SK-N-SH (cell line): ENCODE measurements around the gene NPAS1. TPM values are rescaled to one million over a fixed set of nuclear protein-coding genes. Genes with fewer than 3 reads are reported as not detected.

Source experiments
- CTCF ChIA-PET: fragments of 300-600, 350-600 bp; formaldehyde crosslinking; extraction: SDS; loops from one replicate; lab custom pipeline; 2021; lab: Yijun Ruan, JAX
- POLR2A ChIA-PET: fragments of 350-600 bp; sonication (Branson Sonifier 250); formaldehyde crosslinking; extraction: SDS; loops from one replicate; lab custom pipeline; 2020; ENCODE audit warnings: antibody characterized with exemption, inconsistent platforms; lab: Yijun Ruan, JAX
- DNase-seq: peaks from one replicate; pipeline ENCODE4 v3.0.0; 2012
- H2AFZ ChIP-seq: fragments of 200-600 bp; sonication (generic); 2 replicates; pipeline ENCODE4 v1.8.1; 2016; ENCODE audit warnings: antibody characterized with exemption, mild to moderate bottlenecking, low read depth
- H3F3A ChIP-seq: fragments of 200-600 bp; sonication (generic); replicated peaks from 2 replicates; pipeline ENCODE3; 2016; ENCODE audit warnings: antibody characterized with exemption, mild to moderate bottlenecking; ENCODE audit not compliant: insufficient read depth
- H3K27ac ChIP-seq, 2 experiments: fragments of 200-500 bp in 1 of 2; fragments of 200-600 bp in 1 of 2; sonication (Bioruptor generic) in 1 of 2; sonication (generic), shearing (Covaris generic) in 1 of 2; 2 replicates each; pipeline versions ENCODE4 v1.5.1 to v1.6.1; 2014 to 2016; ENCODE audit warnings: low read depth in 2 of 2, inconsistent platforms in 1 of 2, low read length in 1 of 2, mild to moderate bottlenecking in 1 of 2, mixed read lengths in 1 of 2
- H3K27me3 ChIP-seq: fragments of 200-600 bp; sonication (generic), shearing (Covaris generic); 2 replicates; pipeline ENCODE4 v1.6.1; 2016; ENCODE audit warnings: mixed run types; ENCODE audit not compliant: insufficient read depth
- H3K36me3 ChIP-seq, 2 experiments: fragments of 200-500 bp in 1 of 2; fragments of 200-600 bp in 1 of 2; sonication (Bioruptor generic) in 1 of 2; sonication (generic) in 1 of 2; replicated peaks in 1 of 2; 2 replicates each; pipeline versions ENCODE3 to v1.5.1; 2014 to 2016; ENCODE audit warnings: low read length in 1 of 2, mild to moderate bottlenecking in 1 of 2; ENCODE audit not compliant: insufficient read depth in 2 of 2, control insufficient read depth in 1 of 2
- H3K4me1 ChIP-seq, 2 experiments: fragments of 200-500 bp in 1 of 2; fragments of 200-600 bp in 1 of 2; sonication (Bioruptor generic) in 1 of 2; sonication (generic), shearing (Covaris generic) in 1 of 2; 2 replicates each; pipeline versions ENCODE4 v1.5.1 to v1.6.1; 2014 to 2016; ENCODE audit warnings: low read depth in 1 of 2, low read length in 1 of 2, mixed run types in 1 of 2; ENCODE audit not compliant: insufficient read depth in 2 of 2, control insufficient read depth in 1 of 2
- H3K4me2 ChIP-seq: fragments of 200-600 bp; sonication (generic), shearing (Covaris generic); 2 replicates; pipeline ENCODE4 v1.6.1; 2017; ENCODE audit warnings: mixed run types
- H3K4me3 ChIP-seq, 2 experiments: fragments of 200-500 bp in 1 of 2; fragments of 200-600 bp in 1 of 2; sonication (Bioruptor generic) in 1 of 2; sonication (generic), shearing (Covaris generic) in 1 of 2; 2 replicates each; pipeline versions ENCODE4 v1.5.1 to v1.8.1; 2014 to 2016; ENCODE audit warnings: low read depth in 2 of 2, inconsistent platforms in 1 of 2, low read length in 1 of 2, mild to moderate bottlenecking in 1 of 2, mixed read lengths in 1 of 2, moderate library complexity in 1 of 2
- H3K79me2 ChIP-seq: fragments of 200-600 bp; sonication (generic); 2 replicates; pipeline ENCODE4 v1.8.1; 2017; ENCODE audit warnings: mild to moderate bottlenecking; ENCODE audit not compliant: insufficient read depth
- H3K9ac ChIP-seq: fragments of 200-600 bp; sonication (generic); 2 replicates; pipeline ENCODE4 v1.6.1; 2017; ENCODE audit warnings: mixed run types
- H3K9me2 ChIP-seq: fragments of 200-600 bp; sonication (generic); 2 replicates; pipeline ENCODE4 v1.6.1; 2017; ENCODE audit warnings: mixed run types
- H3K9me3 ChIP-seq: fragments of 200-600 bp; sonication (generic); 2 replicates; pipeline ENCODE4 v1.6.1; 2017; ENCODE audit warnings: mixed run types, mild to moderate bottlenecking, moderate library complexity
- H4K20me1 ChIP-seq: fragments of 200-600 bp; sonication (generic); 2 replicates; pipeline ENCODE4 v1.6.1; 2017; ENCODE audit warnings: mild to moderate bottlenecking, mixed run types; ENCODE audit not compliant: insufficient read depth
- EP300 ChIP-seq, 2 experiments: IDR thresholded peaks; 2 replicates each; pipeline versions ENCODE4 v1.4.0 to v1.6.1; 2012; ENCODE audit warnings: borderline replicate concordance in 1 of 2, low read depth in 1 of 2, low read length in 1 of 2
- EZH2phosphoT487 ChIP-seq: fragments of 200-600 bp; sonication (generic); IDR thresholded peaks from 2 replicates; pipeline ENCODE4 v1.6.1; 2017; ENCODE audit warnings: low read depth, mixed run types, mild to moderate bottlenecking, antibody characterized with exemption, moderate library complexity, borderline replicate concordance
- FOXM1 ChIP-seq: IDR thresholded peaks from 2 replicates; pipeline ENCODE4 v1.4.0; 2012; ENCODE audit warnings: low read depth, mild to moderate bottlenecking
- SMC3 ChIP-seq: IDR thresholded peaks from 2 replicates; pipeline ENCODE4 v1.6.1; 2012; ENCODE audit warnings: low read depth, low read length, improper control_type of control experiment
- TCF12 ChIP-seq: IDR thresholded peaks from 2 replicates; pipeline ENCODE4 v1.4.0; 2012
- WGBS: methylation state at CpG from one replicate; pipeline ENCODE4 v1.1.6; 2017; ENCODE audit warnings: low lambda C conversion rate; 5-methylcytosine and 5-hydroxymethylcytosine counted together
- polyA plus RNA-seq, 3 experiments: library from polyadenylated mRNA; depleted of rRNA; stranded (reverse); fragments of >200 nt; gene quantifications; 2 replicates each; pipeline ENCODE4 v1.2.3, GENCODE V29; 2012
- TF ChIP-seq, protein P1 (sequence below): IDR thresholded peaks from 2 replicates; pipeline ENCODE4; 2012
- TF ChIP-seq, protein P2 (sequence below): fragments of 150-350 bp; IDR thresholded peaks from 2 replicates; pipeline ENCODE4 v1.6.1; 2016; ENCODE audit warnings: mild to moderate bottlenecking, low read depth, low read length
- TF ChIP-seq, protein P3 (sequence below): IDR thresholded peaks from 2 replicates; pipeline ENCODE4 v1.4.0; 2012; ENCODE audit warnings: low read depth
- TF ChIP-seq, protein P4 (sequence below): IDR thresholded peaks from 2 replicates; pipeline ENCODE4 v1.4.0; 2012; ENCODE audit warnings: low read depth, borderline replicate concordance

Gene NPAS1
- polyA plus RNA-seq, 1 of the 3 experiments (the other 2 are of a cell fraction): 1.1 TPM

DNA sequence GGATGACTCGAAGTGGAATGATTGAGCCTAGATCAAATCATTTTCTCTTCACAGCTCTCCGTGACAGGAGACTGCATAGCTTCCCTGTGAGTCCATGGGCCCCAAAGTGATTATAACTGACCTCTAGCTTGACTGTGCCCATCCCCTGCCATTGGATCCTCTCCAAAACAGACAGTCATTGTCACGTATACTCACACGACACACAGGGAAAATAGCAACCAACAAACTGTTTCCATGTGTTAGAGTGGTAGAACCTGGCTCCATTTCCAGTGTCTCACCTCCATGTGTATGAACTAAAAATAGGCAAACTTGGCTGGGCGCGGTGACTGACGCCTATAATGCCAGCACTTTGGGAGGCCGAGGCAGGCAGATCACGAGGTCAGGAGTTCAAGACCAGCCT, 48.8 kb upstream of the NPAS1 start (continued):
- TF ChIP-seq, protein P1, sequence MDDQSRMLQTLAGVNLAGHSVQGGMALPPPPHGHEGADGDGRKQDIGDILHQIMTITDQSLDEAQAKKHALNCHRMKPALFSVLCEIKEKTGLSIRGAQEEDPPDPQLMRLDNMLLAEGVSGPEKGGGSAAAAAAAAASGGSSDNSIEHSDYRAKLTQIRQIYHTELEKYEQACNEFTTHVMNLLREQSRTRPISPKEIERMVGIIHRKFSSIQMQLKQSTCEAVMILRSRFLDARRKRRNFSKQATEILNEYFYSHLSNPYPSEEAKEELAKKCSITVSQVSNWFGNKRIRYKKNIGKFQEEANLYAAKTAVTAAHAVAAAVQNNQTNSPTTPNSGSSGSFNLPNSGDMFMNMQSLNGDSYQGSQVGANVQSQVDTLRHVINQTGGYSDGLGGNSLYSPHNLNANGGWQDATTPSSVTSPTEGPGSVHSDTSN: no peak; the same call in 1 of the 2 replicates
- peak; percentile 56; the same call in 1 of the 2 replicates for TF ChIP-seq TCF12
- TF ChIP-seq, protein P2, sequence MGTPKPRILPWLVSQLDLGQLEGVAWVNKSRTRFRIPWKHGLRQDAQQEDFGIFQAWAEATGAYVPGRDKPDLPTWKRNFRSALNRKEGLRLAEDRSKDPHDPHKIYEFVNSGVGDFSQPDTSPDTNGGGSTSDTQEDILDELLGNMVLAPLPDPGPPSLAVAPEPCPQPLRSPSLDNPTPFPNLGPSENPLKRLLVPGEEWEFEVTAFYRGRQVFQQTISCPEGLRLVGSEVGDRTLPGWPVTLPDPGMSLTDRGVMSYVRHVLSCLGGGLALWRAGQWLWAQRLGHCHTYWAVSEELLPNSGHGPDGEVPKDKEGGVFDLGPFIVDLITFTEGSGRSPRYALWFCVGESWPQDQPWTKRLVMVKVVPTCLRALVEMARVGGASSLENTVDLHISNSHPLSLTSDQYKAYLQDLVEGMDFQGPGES: no peak

DNA sequence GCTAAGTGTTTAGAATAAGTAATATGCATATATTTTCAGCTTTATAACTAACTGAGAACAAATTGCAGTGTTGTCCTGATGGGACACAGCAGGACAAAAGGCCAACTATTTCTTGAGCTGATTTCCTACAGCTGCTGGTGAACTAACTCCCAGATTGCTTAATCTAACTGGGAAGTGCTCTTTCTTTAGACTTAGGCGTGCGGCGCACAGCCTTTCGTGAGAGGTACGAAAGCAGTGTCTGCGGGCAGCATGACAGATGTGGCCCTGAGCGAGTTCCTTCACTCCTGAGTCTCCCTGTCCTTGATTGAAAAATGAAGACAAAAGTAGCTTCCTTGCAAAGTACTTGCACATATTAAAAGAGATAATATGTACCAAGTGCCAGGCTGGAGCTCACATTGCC, 47.3 kb upstream of the NPAS1 start:
- Histone ChIP-seq H3K9me3 (no peaks in the 10 kb centered on the region), H3K36me3 (peaks cover 0 to 5% of the 10 kb centered on the region in 2 experiments), H2AFZ (no peak overlapping the region), H3K4me3 (no peak overlapping the region), H3K9ac (no peak overlapping the region), H3F3A (peaks cover 47% of the 10 kb centered on the region), H3K79me2 (peaks cover 62% of the 10 kb centered on the region), H3K9me2 (no peaks in the 10 kb centered on the region), H3K4me2 (no peak overlapping the region), H3K4me1 (peaks cover 21 to 43% of the 10 kb centered on the region in 2 experiments), H3K27me3 (no peaks in the 10 kb centered on the region), H3K27ac (no peak overlapping the region), H4K20me1 (peaks cover 4% of the 10 kb centered on the region; the same call in 1 of the 2 replicates)
- 94% methylated on average over 7 of the region's 7 CpGs for WGBS
- CTCF ChIA-PET: interaction anchor here (1.0 to 3.9 kb wide), 3 partner anchors 9 to 111 kb away, joined by 3 to 14 read pairs (median 4); no protein-coding TSS in a partner anchor
- TF ChIP-seq, protein P3, sequence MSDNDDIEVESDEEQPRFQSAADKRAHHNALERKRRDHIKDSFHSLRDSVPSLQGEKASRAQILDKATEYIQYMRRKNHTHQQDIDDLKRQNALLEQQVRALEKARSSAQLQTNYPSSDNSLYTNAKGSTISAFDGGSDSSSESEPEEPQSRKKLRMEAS: no peak
- TF ChIP-seq, protein P4, sequence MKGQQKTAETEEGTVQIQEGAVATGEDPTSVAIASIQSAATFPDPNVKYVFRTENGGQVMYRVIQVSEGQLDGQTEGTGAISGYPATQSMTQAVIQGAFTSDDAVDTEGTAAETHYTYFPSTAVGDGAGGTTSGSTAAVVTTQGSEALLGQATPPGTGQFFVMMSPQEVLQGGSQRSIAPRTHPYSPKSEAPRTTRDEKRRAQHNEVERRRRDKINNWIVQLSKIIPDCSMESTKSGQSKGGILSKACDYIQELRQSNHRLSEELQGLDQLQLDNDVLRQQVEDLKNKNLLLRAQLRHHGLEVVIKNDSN: no peak
- TF ChIP-seq, protein P1: no peak
- TF ChIP-seq EZH2phosphoT487 (no peak), TCF12 (no peak), EP300 (IDR thresholded peaks at IDR 0.05; ENCODE audit: borderline replicate concordance in 1 of 2, low read depth in 1 of 2, low read length in 1 of 2) (no peak), SMC3 (no peak), FOXM1 (no peak)
- TF ChIP-seq, protein P2: no peak
- POLR2A ChIA-PET: no interaction called here
- no peak for DNase-seq
